Neural progenitor cell (in vitro differentiated cells): ENCODE data around the gene KLK10.

ENCODE experiments used
- EZH2 ChIP-seq: fragments of 200-600 bp; sonication (generic); IDR thresholded peaks from 2 replicates; pipeline ENCODE4 v1.6.1; 2017; ENCODE audit warnings: antibody characterized with exemption, mild to moderate bottlenecking, moderate library complexity
- EZH2phosphoT487 ChIP-seq: fragments of 200-600 bp; sonication (generic); IDR thresholded peaks from 2 replicates; pipeline ENCODE4 v1.6.1; 2017; ENCODE audit warnings: antibody characterized with exemption
- TF ChIP-seq, protein P1 (sequence below): fragments of 200-600 bp; sonication (generic); IDR thresholded peaks from 2 replicates; pipeline ENCODE4 v1.5.1; 2017; ENCODE audit warnings: antibody characterized with exemption, mild to moderate bottlenecking

DNA sequence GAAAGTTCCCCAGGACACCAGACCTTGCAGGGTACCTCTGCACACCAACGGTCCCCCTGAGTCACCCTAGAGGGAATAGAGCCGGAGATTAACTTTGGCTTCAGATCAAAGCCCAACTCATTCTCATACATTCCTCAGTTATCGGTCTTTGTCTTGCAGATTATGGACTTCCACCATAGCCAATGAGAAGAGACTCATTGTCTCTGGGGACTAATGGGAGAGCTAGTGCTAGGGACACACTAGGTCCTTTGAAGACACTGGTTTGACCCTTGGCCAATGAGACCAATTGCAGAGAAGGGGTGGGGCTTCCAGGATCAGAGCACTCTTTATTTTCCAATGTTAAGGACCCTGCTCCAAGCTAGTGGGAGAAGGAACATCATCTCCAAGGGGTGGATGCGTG is 41.9 kb downstream of the KLK10 start:
- TF ChIP-seq, protein P1, sequence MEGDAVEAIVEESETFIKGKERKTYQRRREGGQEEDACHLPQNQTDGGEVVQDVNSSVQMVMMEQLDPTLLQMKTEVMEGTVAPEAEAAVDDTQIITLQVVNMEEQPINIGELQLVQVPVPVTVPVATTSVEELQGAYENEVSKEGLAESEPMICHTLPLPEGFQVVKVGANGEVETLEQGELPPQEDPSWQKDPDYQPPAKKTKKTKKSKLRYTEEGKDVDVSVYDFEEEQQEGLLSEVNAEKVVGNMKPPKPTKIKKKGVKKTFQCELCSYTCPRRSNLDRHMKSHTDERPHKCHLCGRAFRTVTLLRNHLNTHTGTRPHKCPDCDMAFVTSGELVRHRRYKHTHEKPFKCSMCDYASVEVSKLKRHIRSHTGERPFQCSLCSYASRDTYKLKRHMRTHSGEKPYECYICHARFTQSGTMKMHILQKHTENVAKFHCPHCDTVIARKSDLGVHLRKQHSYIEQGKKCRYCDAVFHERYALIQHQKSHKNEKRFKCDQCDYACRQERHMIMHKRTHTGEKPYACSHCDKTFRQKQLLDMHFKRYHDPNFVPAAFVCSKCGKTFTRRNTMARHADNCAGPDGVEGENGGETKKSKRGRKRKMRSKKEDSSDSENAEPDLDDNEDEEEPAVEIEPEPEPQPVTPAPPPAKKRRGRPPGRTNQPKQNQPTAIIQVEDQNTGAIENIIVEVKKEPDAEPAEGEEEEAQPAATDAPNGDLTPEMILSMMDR, result no peak
- TF ChIP-seq EZH2 (no peak), EZH2phosphoT487 (no peak)
